GM18517 (cell line): ENCODE measurements around the gene FAM43A.
A peak's percentile ranks its signal among the peaks of the same experiment; 100 is the strongest.

Source experiments
- ATAC-seq: cut with Tn5 transposase; IDR thresholded peaks from one replicate; pipeline ENCODE4 v1.9.1; 2021; ENCODE audit warnings: mild to moderate bottlenecking, moderate library complexity; ENCODE audit not compliant: unreplicated experiment

Gene FAM43A

GRCh38 chr3:194675081-194675640, 10.5 kb upstream of the FAM43A start:
- no peak for ATAC-seq

GRCh38 chr3:194675680-194676079, 10.0 kb upstream of the FAM43A start:
- no peak for ATAC-seq

GRCh38 chr3:194676471-194676870, 9.2 kb upstream of the FAM43A start:
- no peak for ATAC-seq

- no peak for ATAC-seq
Observed at GRCh38 chr3:194680888-194681615, 4.6 kb upstream of the FAM43A start.

- no peak for ATAC-seq
Observed at GRCh38 chr3:194682189-194682693, 3.4 kb upstream of the FAM43A start.

- ATAC-seq, result peak; percentile 46
Observed at GRCh38 chr3:194682694-194683310, 2.9 kb upstream of the FAM43A start.

- no peak for ATAC-seq
Observed at GRCh38 chr3:194683380-194683779, 2.3 kb upstream of the FAM43A start.

- ATAC-seq, result peak; percentile 4
Observed at GRCh38 chr3:194685065-194685717, 492 bp upstream of the FAM43A start.

GRCh38 chr3:194686414-194686815, 732 bp downstream of the FAM43A start:
- ATAC-seq, result no peak

- ATAC-seq, result no peak
Observed at GRCh38 chr3:194686816-194687637, 1.3 kb downstream of the FAM43A start.

GRCh38 chr3:194687638-194688199, 2.0 kb downstream of the FAM43A start:
- no peak for ATAC-seq

- peak; percentile 28 for ATAC-seq
Observed at GRCh38 chr3:194688200-194688740, 2.6 kb downstream of the FAM43A start.

- ATAC-seq, result no peak
Observed at GRCh38 chr3:194688946-194689345, 3.3 kb downstream of the FAM43A start.

- ATAC-seq, result no peak
Observed at GRCh38 chr3:194689493-194689944, 3.8 kb downstream of the FAM43A start.

- no peak for ATAC-seq
Observed at GRCh38 chr3:194690501-194691372, 5.1 kb downstream of the FAM43A start.

GRCh38 chr3:194691481-194692283, 6.0 kb downstream of the FAM43A start:
- ATAC-seq, result peak; percentile 68

GRCh38 chr3:194696702-194697101, 11.0 kb downstream of the FAM43A start:
- ATAC-seq, result no peak

- no peak for ATAC-seq
Observed at GRCh38 chr3:194702545-194702944, 16.9 kb downstream of the FAM43A start.
